Testis (tissue), 3 donors: ENCODE measurements around the gene NAIF1. TPM values are rescaled to one million over a fixed set of nuclear protein-coding genes. Genes with fewer than 3 reads are reported as not detected.
"Not testable (repeated sequence)": the region's sequence is repeated elsewhere in the genome, so short reads cannot be mapped to it uniquely, and the experiment has no call there.

ENCODE experiments used
- DNase-seq: peaks from one replicate; pipeline ENCODE4 v3.0.0-alpha.2; 2019
- H3K27ac ChIP-seq, 2 donors: fragments of 200-600 bp; sonication (generic); one replicate each; pipeline ENCODE4 v1.5.1; 2019
- H3K27me3 ChIP-seq: fragments of 200-600 bp; sonication (generic); one replicate; pipeline ENCODE4 v1.5.1; 2019
- H3K36me3 ChIP-seq: fragments of 200-600 bp; sonication (generic); one replicate; pipeline ENCODE4 v1.5.1; 2017; ENCODE audit warnings: low read depth; ENCODE audit errors: missing control alignments
- H3K4me1 ChIP-seq: fragments of 200-600 bp; sonication (generic); one replicate; pipeline ENCODE4 v1.5.1; 2019
- H3K4me3 ChIP-seq, 2 donors: fragments of 200-600 bp; sonication (generic); one replicate each; pipeline ENCODE4 v1.5.1; 2017 to 2019
- H3K9me3 ChIP-seq: fragments of 200-600 bp; sonication (generic); one replicate; pipeline ENCODE4 v1.5.1; 2017
- CTCF ChIP-seq, 3 experiments: fragments of 450-650 bp in 2 of 3; fragments of 200-600 bp in 1 of 3; sonication (generic) in 1 of 3; IDR thresholded peaks; one replicate each; pipeline ENCODE4 v1.5.1; 2016 to 2019; ENCODE audit warnings: antibody characterized with exemption in 3 of 3, mild to moderate bottlenecking in 2 of 3, moderate library complexity in 1 of 3
- POLR2A ChIP-seq: fragments of 450-650 bp; IDR thresholded peaks from one replicate; pipeline ENCODE4 v1.6.1; 2017; ENCODE audit warnings: antibody characterized with exemption, mild to moderate bottlenecking, moderate library complexity
- WGBS, 2 donors: methylation state at CpG; one replicate each; pipeline ENCODE4 v1.1.5; 2018; 5-methylcytosine and 5-hydroxymethylcytosine counted together
- intact Hi-C: fragments of 100-400 bp; cut with DNase I; formaldehyde crosslinking; loops from one replicate; pipeline ENCODE4 v1.15.1; 2023; ENCODE audit warnings: low total_unique reads
- polyA plus RNA-seq: library from polyadenylated mRNA; stranded (reverse); fragments of 350-450 nt; fragmentation: Illumina TruSeq; extraction: RNeasy Lipid Tissue Mini Kit (QIAGEN cat#74804); gene quantifications from one replicate; pipeline ENCODE4 v1.2.3, GENCODE V29; 2014; ENCODE audit warnings: low read depth, low replicate concordance; ENCODE audit not compliant: insufficient read depth
- total RNA-seq, 2 donors: library from RNA; depleted of rRNA; stranded (reverse); fragments of >200 nt; gene quantifications; one replicate each; pipeline ENCODE4 v1.2.3, GENCODE V29; 2016

Gene NAIF1
- total and polyA plus RNA-seq, 3 donors from 2014 or later, result 18.5 to 25.1 (median 19.4) TPM

DNA sequence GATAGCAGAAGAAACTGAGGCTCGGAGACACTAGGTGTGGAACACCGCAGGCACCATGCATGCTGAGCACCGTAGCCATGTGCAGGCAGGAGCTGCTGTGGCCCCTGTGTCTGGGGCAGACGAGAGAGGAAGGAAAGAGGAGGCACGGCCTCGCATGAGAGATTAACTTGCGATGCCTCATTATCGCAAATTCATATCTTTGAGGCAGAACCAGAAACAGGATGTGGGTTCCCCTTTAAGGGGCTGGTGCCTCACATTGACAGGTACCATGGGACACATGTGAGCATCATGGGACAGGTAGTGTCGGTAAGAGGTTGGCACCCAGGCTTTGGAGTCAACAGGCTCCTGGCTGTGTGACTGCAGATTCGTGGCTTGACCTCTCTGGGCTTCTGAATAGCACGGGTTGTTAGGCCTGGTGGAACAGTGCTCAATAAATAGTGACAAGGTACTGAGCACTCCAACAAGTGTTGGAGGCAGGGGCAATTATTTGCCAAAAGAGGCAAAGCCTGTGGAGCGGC is 40.8 kb downstream of the NAIF1 start:
- H3K27me3 ChIP-seq, result no peaks in the 10 kb centered on the region
- H3K36me3 ChIP-seq, result no peaks in the 10 kb centered on the region
- H3K27ac ChIP-seq, result no peak overlapping the region
- WGBS, 2 donors, result 90 to 99% methylated on average over 9 to 12 of the region's 12 CpGs
- H3K4me1 ChIP-seq, result peaks cover 4% of the 10 kb centered on the region
- TF ChIP-seq POLR2A (no peak), CTCF (IDR thresholded peaks at IDR 0.05) (no peak)
- H3K4me3 ChIP-seq, result no peak overlapping the region
- intact Hi-C loops, result no loop called here
- no peaks in the 10 kb centered on the region for H3K9me3 ChIP-seq
- no peak for DNase-seq

GRCh38 chr9:128025736-128026135 is 41.4 kb downstream of the NAIF1 start:
- Histone ChIP-seq H3K9me3 (no peaks in the 10 kb centered on the region), H3K4me3 (no peak overlapping the region), H3K27me3 (no peaks in the 10 kb centered on the region), H3K4me1 (peaks cover 4% of the 10 kb centered on the region), H3K27ac (no peak overlapping the region), H3K36me3 (no peaks in the 10 kb centered on the region)
- DNase-seq, result no peak
- TF ChIP-seq CTCF (IDR thresholded peaks at IDR 0.05) (no peak), POLR2A (no peak)
- intact Hi-C loops, result no loop called here
- 74% methylated on average over 4 of the region's 4 CpGs for WGBS, 2 donors

GRCh38 chr9:128024761-128025308 is 42.3 kb downstream of the NAIF1 start:
- DNase-seq, result no peak
- Histone ChIP-seq H3K9me3 (no peaks in the 10 kb centered on the region), H3K36me3 (no peaks in the 10 kb centered on the region), H3K4me3 (no peak overlapping the region), H3K27me3 (no peaks in the 10 kb centered on the region), H3K4me1 (peaks cover 4% of the 10 kb centered on the region), H3K27ac (no peak overlapping the region)
- 79 to 82% methylated on average over 5 of the region's 5 CpGs for WGBS, 2 donors
- intact Hi-C loops, result no loop called here
- TF ChIP-seq POLR2A (no peak), CTCF (IDR thresholded peaks at IDR 0.05) (no peak)

DNA sequence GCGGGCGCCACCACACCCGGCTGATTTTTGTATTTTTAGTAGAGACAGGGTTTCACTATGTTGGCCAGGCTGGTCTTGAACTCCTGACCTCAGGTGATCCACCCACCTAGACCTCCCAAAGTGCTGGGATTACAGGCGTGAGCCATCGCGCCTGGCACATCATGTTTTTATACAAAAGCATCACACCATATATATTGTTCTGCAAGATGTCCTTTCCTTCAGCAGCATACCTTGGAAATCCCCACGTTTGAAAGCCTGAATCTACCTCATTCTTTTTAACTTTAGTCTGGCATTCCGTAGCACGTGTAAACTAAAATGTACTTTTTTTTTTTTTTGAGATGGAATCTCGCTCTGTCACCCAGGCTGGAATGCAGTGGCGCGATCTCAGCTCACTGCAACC is 43.4 kb downstream of the NAIF1 start:
- intact Hi-C loops, H3K9me3 ChIP-seq, H3K27me3 ChIP-seq, H3K36me3 ChIP-seq, DNase-seq, H3K27ac ChIP-seq, H3K4me1 ChIP-seq, H3K4me3 ChIP-seq: not testable (repeated sequence)
- WGBS, 2 donors, result 86 to 90% methylated on average over 12 of the region's 12 CpGs

- Histone ChIP-seq H3K36me3 (no peaks in the 10 kb centered on the region), H3K27ac (no peak overlapping the region), H3K9me3 (no peaks in the 10 kb centered on the region), H3K4me3 (no peak overlapping the region), H3K27me3 (no peaks in the 10 kb centered on the region), H3K4me1 (peaks cover 4% of the 10 kb centered on the region)
- WGBS, 2 donors, result 72 to 73% methylated on average over 2 of the region's 2 CpGs
- intact Hi-C loops, result no loop called here
- TF ChIP-seq CTCF (IDR thresholded peaks at IDR 0.05), result no peak
- TF ChIP-seq POLR2A, result no peak
- no peak for DNase-seq
These were observed 44.2 kb downstream of the NAIF1 start for GRCh38 chr9:128022886-128023285.
